NCI-H2196 (cell line): Measurements from ENCODE around the gene STX7.
"Not testable (repeated sequence)": the region's sequence is repeated elsewhere in the genome, so short reads cannot be mapped to it uniquely, and the experiment has no call there.

ENCODE experiments used
- DNase-seq: peaks from one replicate; lab custom pipeline; 2025; ENCODE audit not compliant: unreplicated experiment; lab: John Stamatoyannopoulos, UW

The STX7 gene, protein sequence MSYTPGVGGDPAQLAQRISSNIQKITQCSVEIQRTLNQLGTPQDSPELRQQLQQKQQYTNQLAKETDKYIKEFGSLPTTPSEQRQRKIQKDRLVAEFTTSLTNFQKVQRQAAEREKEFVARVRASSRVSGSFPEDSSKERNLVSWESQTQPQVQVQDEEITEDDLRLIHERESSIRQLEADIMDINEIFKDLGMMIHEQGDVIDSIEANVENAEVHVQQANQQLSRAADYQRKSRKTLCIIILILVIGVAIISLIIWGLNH

DNA sequence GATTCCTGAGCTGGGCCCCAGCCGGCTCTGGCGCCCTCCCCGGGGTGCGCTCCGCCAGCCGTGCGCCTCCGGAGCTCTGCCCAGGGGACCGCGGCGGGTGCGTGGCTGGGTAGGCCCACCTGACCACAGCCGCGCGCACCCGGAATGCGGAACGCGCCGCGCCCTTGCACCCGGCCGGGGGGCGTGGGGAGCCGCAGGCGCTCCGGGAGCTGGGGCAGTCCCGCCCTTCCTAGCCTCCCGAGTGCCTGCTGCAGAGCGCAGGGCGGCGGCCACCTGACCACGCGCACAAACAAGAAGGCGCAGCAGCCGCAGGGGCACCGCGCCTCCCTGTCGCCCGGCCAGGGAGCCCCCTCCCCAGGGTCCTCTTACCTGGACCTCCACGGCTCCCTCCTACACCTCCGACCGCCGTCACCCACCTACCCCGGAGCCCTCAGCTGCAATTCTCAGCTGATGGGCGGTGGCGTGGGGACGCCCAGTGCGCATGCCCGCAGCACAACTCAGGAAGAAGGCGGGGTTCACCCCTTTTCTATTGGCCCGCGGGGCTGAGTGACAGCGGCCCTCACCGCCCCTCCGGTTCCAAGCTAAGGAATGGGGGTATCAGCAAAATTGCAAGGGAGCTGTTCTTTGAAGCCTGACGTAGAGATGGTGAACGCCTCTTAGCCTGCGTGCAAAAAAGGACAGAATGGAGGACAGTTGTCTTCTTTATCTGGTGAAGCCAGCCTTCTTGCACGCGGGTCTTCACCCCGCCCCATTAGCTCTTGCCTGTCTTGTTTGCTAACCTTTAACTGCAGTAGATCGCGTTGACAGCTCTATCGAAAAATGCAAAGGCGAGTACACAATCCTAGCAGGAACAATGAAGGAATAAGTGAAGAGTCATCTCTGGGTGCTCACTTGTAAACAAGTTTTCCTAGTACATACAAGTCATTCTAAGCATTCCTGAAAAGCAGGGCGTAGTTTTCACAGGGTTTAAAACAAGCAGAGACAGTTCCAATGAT lies at the start of gene STX7:
TSS of gene STX7 (minus strand) at position 479 of the 995 bp plus-strand sequence. CDS start 9,586 bp downstream, outside the sequence.
- DNase-seq, result peak; percentile 78

DNA sequence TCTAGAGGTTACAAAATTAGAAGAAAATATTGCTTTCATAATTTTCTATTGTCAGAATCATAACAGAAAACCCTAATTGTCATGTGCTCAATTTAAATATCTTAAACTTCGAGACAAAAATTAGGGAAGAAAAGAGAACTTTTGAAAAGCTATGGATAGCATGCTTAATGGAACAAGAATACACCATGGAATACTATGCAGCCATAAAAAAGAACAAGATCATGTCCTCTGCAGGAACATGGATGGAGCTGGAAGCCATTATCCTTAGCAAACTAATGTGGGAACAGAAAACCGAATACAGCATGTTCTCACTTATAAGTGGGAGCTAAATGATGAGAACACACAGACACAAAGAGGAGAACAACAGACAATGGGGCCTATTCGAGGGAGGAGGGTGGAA lies 47.2 kb upstream of the STX7 start:
- not testable (repeated sequence) for DNase-seq

GRCh38 chr6:132552372-132552771 lies 39.5 kb upstream of the STX7 start, which contains the start of gene TAAR8:
TSS of gene TAAR8 (plus strand) at chr6:132552672. CDS start at chr6:132552693, 21 bp downstream.
- no peak for DNase-seq

GRCh38 chr6:132551214-132551613 lies 38.3 kb upstream of the STX7 start:
- no peak for DNase-seq

GRCh38 chr6:132548746-132549463 lies 36.0 kb upstream of the STX7 start:
- no peak for DNase-seq

DNA sequence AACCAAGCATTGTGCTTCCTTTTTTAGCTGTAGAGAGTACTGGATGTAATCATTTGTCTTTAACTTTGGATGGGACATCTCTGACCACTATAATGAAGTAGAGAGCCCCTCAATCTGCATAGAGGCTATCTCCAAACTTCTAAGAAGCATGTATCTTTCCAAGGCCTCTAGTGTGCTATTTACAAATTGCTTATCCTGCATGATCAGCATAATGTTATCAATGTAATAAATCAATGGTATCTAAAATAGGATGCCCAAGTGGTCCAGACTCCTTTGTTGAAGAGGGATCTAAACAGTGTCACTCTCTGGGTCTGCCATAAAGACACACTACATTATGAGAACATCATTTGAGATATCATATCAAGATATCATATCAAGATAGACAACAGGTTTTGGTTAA lies 31.9 kb upstream of the STX7 start:
- DNase-seq, result no peak

DNA sequence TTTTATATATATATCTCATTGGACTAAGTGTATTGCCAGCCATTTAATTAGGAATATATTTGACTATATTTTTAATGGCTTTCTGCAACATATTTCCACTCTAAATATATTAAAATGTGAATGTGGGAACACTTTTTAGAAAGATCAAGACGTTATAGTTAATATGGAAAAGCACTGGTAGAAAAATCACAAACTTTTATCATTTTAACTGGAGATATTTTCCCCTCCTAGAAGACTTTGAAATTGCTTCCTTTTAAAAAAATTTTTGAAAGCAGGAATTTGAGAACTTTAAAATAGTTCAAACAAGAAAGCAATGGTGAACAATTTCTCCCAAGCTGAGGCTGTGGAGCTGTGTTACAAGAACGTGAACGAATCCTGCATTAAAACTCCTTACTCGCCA lies 25.1 kb upstream of the STX7 start, which contains the start of gene TAAR9:
TSS of gene TAAR9 (plus strand) at position 301 of the 400 bp plus-strand sequence. CDS start at position 314, 13 bp downstream.
- no peak for DNase-seq

- no peak for DNase-seq
These were observed 24.2 kb upstream of the STX7 start for GRCh38 chr6:132537145-132537544.

GRCh38 chr6:132534546-132534945 lies 21.6 kb upstream of the STX7 start:
- not testable (repeated sequence) for DNase-seq

DNA sequence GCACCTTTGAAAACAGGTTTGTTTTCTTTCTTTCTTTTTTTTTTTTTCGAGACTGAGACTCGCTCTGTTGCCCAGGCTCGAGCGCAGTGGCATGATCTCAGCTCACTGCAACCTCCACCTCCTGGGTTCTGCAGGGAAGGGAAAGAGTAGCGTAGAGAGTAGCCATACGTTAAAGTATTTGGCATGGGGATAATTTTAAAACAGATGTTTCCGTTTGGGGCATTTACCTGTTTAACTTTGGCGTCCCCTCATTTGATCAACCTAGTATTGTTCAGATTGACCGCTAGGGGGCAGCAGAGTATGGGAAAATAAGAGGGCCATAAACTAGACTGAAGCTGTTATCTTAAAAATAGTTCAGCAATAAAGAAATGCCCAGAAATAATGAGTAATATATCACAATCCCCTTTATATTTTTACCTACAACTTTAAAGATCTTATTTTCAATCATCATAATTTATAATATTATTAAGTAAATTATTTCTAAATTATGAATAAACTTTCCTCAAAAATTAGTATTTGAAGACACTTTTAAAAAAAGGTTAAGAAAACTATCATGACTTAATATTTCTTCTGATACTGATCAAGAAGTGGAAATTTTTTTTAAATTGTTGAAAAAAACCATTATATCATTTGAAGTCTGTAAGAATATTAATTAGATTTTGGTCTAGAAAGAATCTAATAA lies 17.5 kb upstream of the STX7 start:
- peak; percentile 68 for DNase-seq

DNA sequence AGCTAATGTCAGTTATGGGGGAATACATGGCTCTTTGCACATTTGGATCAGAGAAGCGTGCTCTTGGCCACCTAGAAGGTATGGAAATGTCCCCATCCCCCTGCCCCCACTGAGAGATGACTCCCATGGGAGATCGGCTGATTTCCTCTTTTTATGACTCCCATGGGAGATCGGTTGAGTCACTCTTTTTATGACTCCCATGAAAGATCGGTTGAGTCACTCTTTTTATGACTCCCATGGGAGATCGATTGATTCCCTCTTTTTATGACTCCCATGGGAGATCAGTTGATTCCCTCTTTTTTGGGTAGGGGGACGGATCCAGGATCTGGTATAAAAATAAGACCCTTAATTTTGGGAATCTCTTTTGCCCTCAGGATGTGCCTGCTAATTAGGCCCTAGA lies 14.9 kb upstream of the STX7 start:
- no peak for DNase-seq

GRCh38 chr6:132526461-132526860 lies 13.5 kb upstream of the STX7 start:
- no peak for DNase-seq

DNA sequence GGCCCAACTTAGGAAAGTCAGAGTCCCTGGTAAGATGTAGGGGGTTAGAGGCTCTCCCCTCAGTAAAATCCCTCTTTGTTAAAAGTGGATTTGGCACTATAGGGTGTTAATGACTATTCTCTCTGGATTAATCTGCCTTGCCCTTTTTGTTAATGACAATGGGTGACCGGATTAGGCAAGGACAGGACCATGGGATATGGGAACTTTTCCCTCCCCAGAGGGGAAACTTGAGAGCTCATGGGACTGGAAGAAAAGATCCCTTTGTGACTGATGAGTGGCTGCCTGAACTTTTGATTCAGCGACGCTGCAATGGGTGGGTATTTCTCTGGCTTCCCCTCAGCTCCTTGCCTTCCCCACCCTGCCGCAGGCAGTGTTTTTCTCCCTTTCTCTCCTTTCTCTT lies 12.9 kb upstream of the STX7 start:
- DNase-seq, result no peak

- no peak for DNase-seq
These were observed 11.7 kb upstream of the STX7 start for GRCh38 chr6:132524646-132525045.

- DNase-seq, result no peak
These were observed 8.0 kb upstream of the STX7 start for GRCh38 chr6:132520953-132521352.

DNA sequence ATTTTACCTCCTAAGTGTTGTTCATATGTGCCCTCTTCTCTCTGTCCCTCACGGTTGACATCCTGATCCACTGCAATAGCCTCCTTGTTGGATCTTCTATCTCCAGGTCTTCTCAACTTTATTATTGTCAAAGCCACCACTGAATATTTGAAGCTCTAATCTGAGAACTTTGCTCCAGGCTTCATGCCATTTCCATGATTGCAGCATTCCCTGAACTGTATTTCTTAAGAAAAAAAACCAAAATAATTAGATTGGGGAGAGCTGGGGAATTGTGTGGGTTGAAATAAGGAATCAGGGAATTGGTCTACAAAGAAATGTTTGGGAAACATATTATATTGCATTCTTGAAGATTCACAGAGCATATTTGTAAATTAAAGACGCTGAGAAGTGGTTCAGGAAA lies 2.5 kb upstream of the STX7 start:
- no peak for DNase-seq

- DNase-seq, result no peak
These were observed 1.1 kb upstream of the STX7 start for GRCh38 chr6:132513831-132514545.

DNA sequence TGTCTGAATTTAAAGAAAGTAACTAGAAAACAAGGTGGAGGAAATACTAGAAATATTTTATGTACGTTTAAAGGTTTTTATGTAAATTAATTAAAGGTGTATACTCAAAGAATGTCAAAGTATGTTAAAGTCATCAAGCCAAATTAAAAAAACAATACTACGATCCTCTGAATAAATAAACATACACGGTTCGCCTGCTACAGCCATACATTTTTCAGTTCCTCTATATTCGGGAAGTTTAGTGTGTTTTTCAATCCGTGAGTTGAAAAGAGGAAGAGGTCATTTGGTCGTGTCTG lies 626 bp downstream of the STX7 start:
- no peak for DNase-seq

GRCh38 chr6:132511831-132512220 lies 1.1 kb downstream of the STX7 start:
- no peak for DNase-seq

- no peak for DNase-seq
These were observed 1.6 kb downstream of the STX7 start for GRCh38 chr6:132511210-132511830.
